Right cardiac atrium (tissue), 5 donors: ENCODE results near the gene IKBKE. TPM values are rescaled to one million over a fixed set of nuclear protein-coding genes. Genes with fewer than 3 reads are reported as not detected.

Experiments
- ATAC-seq, 2 donors: fragments of 200-7000 bp; cut with Tn5 transposase; one replicate each; pipeline versions ENCODE4 v1.8.0 to v1.9.1; 2020; ENCODE audit warnings: moderate library complexity in 2 of 2, mild to moderate bottlenecking in 1 of 2
- DNase-seq, 3 donors: peaks; one replicate each; pipeline ENCODE4 v3.0.0-alpha.2; 2020
- H3K27ac ChIP-seq: one replicate; pipeline ENCODE4 v1.5.1; 2013; ENCODE audit warnings: mild to moderate bottlenecking, low read length, control low read depth, moderate library complexity
- H3K27me3 ChIP-seq: one replicate; pipeline ENCODE4 v1.6.1; 2013; ENCODE audit not compliant: control insufficient read depth, insufficient read depth
- H3K4me1 ChIP-seq: one replicate; pipeline ENCODE4 v1.6.1; 2013; ENCODE audit warnings: low read length; ENCODE audit not compliant: control insufficient read depth, insufficient read depth
- H3K4me3 ChIP-seq: one replicate; pipeline ENCODE4 v1.5.1; 2013; ENCODE audit warnings: low read length, control low read depth
- H3K9me3 ChIP-seq: one replicate; pipeline ENCODE4 v1.6.1; 2013; ENCODE audit warnings: low read length; ENCODE audit not compliant: control insufficient read depth
- WGBS: extraction: QIAGEN DNeasy Blood & Tissue Kit; methylation state at CpG from one replicate; pipeline ENCODE4 v1.1.7; 2013; 5-methylcytosine and 5-hydroxymethylcytosine counted together
- intact Hi-C, 4 donors: fragments of 100-400 bp; cut with DNase I; formaldehyde crosslinking; loops; one replicate each; pipeline versions ENCODE4 v1.11.0 to v1.14.0; 2022 to 2023
- long read RNA-seq, 4 donors: library from polyadenylated mRNA; unstranded; transcript quantifications; one replicate each; pipeline ENCODE4 v2.0.0, GENCODE V29; 2020 to 2021
- polyA plus RNA-seq: library from polyadenylated mRNA; stranded (reverse); fragments of 200-250 nt; gene quantifications from one replicate; pipeline ENCODE4 v1.2.3, GENCODE V29; 2013
- total RNA-seq, 4 donors: library from RNA; stranded (reverse); fragmentation: NEBNext Ultra II Directional; extraction: Animal tissue kit (Norgen Biotek cat#: 25700); gene quantifications; one replicate each; pipeline ENCODE4 v1.2.1, GENCODE V29; 2021
- donor health status: healthy with polysubstance abuse.
- donor health status: DM: no; HTN: yes; CAD: no.
- donor health status: DM: no; HTN: no; CAD: no.
- donor health status: DM: no; HTN: yes; CAD: no; lungs with severe emphysema.
- donor health status: DM: yes; HTN: yes; CAD: no.

Gene IKBKE
- 1 to 10 TPM; 1.1 to 2.0 (median 1.5) TPM for total RNA-seq
- polyA plus RNA-seq = 0.54 TPM
- long read RNA-seq, donor 1, partial matches to known transcripts = 0 of 2 reads
- long read RNA-seq, donor 1, other reads (novel, unspliced or antisense) = 0 of 2 reads
- long read RNA-seq, donor 2, partial matches to known transcripts = 1 of 3 reads
- long read RNA-seq, donor 2, other reads (novel, unspliced or antisense) = 0 of 3 reads
- long read RNA-seq, donor 3, partial matches to known transcripts = 1 of 7 reads
- long read RNA-seq, donor 3, other reads (novel, unspliced or antisense) = 2 of 7 reads
- long read RNA-seq, donor 4, partial matches to known transcripts = 0 of 4 reads
- long read RNA-seq, donor 4, other reads (novel, unspliced or antisense) = 0 of 4 reads

DNA sequence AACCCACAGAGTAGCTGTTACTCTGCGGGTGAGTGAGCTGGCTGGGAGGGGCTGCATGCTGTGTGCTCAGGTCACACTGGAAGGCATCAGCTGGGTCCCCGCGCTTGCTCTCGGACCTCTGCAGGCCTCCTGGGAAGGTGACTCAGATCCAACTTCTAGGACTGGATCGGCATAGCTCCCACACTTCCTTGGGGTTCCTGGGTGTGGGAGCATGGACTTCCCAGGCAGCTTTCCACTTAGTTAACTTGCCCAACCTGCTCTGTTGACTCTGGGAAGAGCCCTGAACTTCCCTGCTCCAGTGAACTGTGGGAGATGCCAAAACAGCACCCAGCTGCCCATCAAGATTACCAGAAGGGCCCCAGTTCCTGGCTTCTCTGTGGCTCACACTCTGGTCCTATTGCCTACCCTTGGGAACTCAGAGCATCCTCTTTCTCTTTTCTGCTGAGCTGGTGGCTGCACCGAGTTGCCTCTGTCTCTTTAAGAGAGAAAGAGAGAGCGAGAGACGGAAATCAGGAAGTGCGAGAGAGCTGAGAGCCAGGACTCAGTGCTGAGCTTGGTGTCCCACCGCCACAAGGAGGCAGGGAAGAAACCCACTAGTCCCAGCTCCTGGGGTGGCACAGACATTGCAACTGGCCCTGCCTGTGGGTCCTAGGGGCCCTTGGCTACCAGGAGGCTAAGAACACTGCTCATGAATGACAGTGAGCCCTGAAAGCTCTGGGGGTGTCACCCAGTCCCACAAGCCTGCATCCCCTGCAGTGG is at the start of gene IKBKE:
Gene IKBKE (plus strand): TSS at position 544 of the 759 bp plus-strand sequence. CDS start 2,752 bp downstream, outside the sequence.
- intact Hi-C loops = loop anchor here in 1 of 4 donors (10.0 kb wide), 1 partner anchor 435 kb away; no protein-coding TSS in a partner anchor
- whole genome bisulfite sequencing = 13% methylated on average over 10 of the region's 10 CpGs
- peak within 1 kb of the TSS; percentile 48 for H3K4me3 ChIP-seq
- no peaks in the 10 kb centered on the region for H3K9me3 ChIP-seq
- peak; percentile 54 to 79 (median 75) for DNase-seq
- peak; percentile 64 to 74 for ATAC-seq
- H3K4me1 ChIP-seq = peaks cover 7% of the 10 kb centered on the region
- no peaks in the 10 kb centered on the region for H3K27me3 ChIP-seq
- H3K27ac ChIP-seq = no peak within 1 kb of the TSS

DNA sequence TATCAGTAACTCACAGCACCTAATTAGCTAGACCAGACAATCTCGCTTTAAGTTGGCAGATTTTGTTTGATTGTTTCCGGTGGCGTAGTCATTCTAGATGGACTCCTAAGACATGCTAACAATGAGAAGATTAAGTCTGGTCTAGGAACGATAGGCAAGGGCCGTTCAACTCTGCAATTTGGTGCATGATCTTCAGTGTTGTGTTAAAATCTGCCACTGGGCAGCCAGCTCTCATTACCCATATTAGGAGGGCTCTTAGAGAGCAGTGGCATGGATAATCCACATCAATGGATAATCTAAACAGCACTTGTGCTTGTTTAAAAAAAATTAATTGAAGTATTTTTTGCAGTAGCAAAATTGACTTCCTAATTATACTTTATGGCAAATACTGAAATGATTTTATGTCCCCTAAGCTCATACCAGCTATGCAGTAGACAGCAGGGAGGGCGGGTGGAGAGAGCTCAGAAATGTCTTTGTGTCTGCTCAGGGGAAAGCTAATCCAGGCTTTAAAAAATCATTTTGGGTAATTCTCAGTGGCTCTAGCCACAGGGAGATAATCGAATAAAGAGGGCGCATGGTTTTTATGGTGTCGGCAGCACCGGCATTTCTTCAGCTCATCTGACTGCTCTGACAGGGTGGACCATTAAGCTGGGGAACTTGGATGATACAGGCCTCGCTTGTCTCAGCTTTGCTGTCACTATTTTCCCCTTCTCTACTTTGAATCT is 48.5 kb upstream of the IKBKE start:
- intact Hi-C loops = no loop called here
- H3K27ac ChIP-seq = no peak overlapping the region
- H3K9me3 ChIP-seq = no peaks in the 10 kb centered on the region
- DNase-seq (no peak), ATAC-seq (no peak)
- H3K4me1 ChIP-seq = peaks cover 3% of the 10 kb centered on the region
- WGBS = 92% methylated on average over 11 of the region's 11 CpGs
- no peaks in the 10 kb centered on the region for H3K27me3 ChIP-seq
- H3K4me3 ChIP-seq = no peak overlapping the region

DNA sequence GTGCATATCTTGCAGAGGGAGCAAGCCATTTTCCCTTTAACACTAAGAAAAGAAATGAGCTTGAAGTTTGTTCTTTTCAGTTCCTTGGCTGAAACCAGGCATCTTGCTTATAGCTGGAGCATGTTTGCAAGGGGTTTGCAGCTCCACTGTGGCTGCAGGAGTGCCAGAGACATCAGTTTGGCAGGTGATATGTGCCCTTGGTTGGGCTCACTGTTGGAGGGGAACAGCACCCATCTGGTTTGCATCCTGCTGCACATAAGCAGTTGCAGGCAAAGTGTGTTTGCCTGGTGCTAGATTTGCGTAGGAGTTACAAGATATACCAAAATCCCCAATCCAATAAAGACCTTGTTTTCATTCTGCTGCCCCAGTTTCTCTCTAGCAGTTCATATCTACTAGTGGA is 47.8 kb upstream of the IKBKE start:
- intact Hi-C loops = no loop called here
- Histone ChIP-seq H3K27me3 (no peaks in the 10 kb centered on the region), H3K4me3 (no peak overlapping the region), H3K27ac (no peak overlapping the region), H3K9me3 (no peaks in the 10 kb centered on the region), H3K4me1 (peaks cover 2% of the 10 kb centered on the region)
- WGBS = 98% methylated on average over 1 of the region's 1 CpG
- DNase-seq (no peak), ATAC-seq (no peak)

DNA sequence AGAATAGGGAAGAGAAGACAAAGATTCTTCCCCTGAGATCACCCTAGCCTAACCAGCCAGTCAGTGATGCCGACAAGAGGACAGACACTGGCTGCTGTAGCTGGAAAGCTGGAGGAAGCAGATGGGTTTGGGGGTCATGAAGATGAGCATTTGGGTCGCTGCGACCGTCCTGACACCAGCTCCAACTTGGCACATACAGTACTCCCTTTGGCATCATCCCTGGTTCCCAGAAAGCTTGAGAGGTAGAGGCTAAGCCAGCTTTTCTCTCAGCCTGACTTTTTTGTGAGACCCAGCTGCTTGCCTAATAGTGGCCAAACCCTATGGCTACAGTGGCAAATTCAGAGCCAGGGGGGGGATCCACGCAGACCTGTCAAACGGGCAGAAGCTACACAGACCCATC is 43.0 kb upstream of the IKBKE start:
- intact Hi-C loops = no loop called here
- DNase-seq = no peak
- H3K27me3 ChIP-seq = no peaks in the 10 kb centered on the region
- peaks cover 2% of the 10 kb centered on the region for H3K4me1 ChIP-seq
- H3K4me3 ChIP-seq = no peak overlapping the region
- H3K9me3 ChIP-seq = no peaks in the 10 kb centered on the region
- H3K27ac ChIP-seq = no peak overlapping the region
- WGBS = 96% methylated on average over 6 of the region's 6 CpGs
- no peak for ATAC-seq

DNA sequence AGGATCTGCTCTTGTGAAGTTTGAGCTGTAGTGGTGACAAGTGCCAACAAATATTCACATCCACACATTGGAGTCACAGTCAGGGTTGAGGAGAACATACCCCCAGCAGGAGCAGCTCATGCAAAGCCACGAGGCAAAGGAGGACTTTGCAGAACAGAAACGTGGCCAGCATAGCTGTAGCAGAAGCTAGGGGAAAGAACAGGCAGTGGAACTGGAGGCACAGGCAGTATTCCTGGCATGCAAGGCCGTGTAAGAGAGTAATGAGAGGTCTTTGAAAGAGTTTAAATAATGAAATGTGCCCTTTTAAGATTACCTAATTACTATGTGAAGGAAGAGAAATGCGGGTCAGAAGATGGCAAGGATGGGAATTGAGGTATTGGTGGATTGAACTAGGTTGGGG is 40.9 kb upstream of the IKBKE start:
- H3K4me3 ChIP-seq = no peak overlapping the region
- intact Hi-C loops = no loop called here
- H3K27ac ChIP-seq = no peak overlapping the region
- peaks cover 2% of the 10 kb centered on the region for H3K4me1 ChIP-seq
- DNase-seq (no peak), ATAC-seq (no peak)
- no peaks in the 10 kb centered on the region for H3K27me3 ChIP-seq
- no peaks in the 10 kb centered on the region for H3K9me3 ChIP-seq
- 75% methylated on average over 4 of the region's 4 CpGs for WGBS

DNA sequence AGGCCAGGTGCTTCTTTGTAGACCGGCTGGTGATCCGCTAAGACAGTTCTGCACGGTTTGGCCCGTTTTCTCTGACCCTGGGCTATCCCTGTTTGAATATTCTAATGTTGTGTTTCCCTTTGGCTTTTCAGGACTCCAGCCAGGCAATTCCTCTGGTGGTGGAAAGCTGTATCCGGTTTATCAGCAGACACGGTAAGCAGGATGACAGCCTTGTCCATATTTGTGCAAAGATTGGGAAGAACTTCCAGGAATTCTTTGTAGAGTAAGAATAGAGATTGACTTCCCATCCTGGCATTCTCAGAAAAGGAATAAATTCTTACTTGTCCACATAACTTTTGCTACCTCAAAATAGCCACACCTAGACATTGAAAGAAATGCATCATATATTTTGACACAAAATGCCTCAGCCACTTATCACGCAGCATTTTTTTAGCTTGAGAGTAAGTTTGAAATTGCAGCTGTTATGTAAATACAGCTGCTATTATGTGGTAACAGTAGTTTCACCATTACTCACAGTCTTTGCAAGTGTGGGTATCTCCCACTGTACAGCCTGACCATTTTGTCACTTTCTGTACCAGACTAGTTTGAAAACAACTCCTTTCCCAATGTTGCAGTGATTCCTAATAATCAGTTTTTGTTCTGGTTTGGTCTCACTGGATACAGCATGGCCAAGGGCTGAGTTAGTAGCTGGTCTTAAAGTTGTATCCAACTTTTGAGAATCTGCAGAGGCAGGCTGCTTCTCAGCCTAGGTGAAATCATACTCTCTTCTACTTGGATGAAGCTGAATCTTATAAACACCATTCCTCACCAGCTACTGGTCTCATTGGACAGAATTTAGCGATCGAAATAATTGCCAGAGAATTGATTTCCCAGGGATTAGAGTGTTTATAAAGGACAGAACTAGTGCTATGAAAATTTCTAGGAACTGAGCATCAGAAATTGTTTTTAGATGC is 40.0 kb upstream of the IKBKE start:
- DNase-seq (no peak), ATAC-seq (peak; percentile 51 to 88)
- intact Hi-C loops = no loop called here
- no peaks in the 10 kb centered on the region for H3K27me3 ChIP-seq
- WGBS = 45% methylated on average over 9 of the region's 9 CpGs
- peak overlapping the region; percentile 25 for H3K27ac ChIP-seq
- no peaks in the 10 kb centered on the region for H3K9me3 ChIP-seq
- no peak overlapping the region for H3K4me3 ChIP-seq
- H3K4me1 ChIP-seq = peaks cover 2% of the 10 kb centered on the region

DNA sequence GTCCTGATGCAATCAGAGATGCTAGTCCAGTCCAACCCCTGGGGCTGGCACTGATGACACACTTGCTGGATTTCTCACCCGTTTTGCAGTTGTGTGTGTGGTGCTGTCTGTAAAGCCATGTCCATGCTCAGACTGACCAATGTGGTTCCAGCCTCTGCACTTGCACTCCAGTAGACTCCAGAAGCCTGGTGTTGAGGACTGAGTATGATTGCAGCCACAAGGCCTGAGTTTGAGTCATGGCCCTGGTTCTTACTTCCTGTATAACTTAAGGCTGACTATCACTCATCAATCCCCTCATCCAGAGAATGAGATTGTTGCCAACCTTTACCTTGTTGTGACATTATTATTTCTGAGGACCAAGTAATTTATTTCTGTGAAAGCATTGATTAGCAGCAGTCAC is 34.8 kb upstream of the IKBKE start:
- no peak overlapping the region for H3K27ac ChIP-seq
- no peaks in the 10 kb centered on the region for H3K4me1 ChIP-seq
- intact Hi-C loops = no loop called here
- 93% methylated on average over 1 of the region's 1 CpG for WGBS
- no peaks in the 10 kb centered on the region for H3K9me3 ChIP-seq
- H3K27me3 ChIP-seq = no peaks in the 10 kb centered on the region
- H3K4me3 ChIP-seq = no peak overlapping the region
- no peak for ATAC-seq
- no peak for DNase-seq

DNA sequence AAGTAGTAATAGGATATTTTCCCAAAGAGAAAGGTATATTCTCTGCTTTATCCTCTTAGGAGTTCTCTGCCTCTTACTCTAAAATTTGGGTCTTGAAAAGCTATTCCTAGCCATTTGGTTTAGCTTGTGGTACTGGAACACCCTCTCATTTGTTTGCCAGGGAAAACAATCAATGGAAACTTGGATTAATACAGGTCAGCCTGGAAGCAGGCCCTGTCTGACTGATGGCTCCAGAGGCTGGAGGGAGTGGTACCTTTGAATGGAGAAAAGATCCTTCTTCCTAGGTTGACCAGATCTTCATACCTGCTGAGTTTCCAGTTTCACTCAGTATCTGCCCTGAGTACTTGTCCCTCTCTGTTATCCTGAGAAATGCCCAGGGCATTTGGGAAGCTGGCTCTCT is 31.7 kb upstream of the IKBKE start:
- Histone ChIP-seq H3K4me3 (no peak overlapping the region), H3K27ac (no peak overlapping the region), H3K27me3 (no peaks in the 10 kb centered on the region), H3K9me3 (no peaks in the 10 kb centered on the region), H3K4me1 (no peaks in the 10 kb centered on the region)
- ATAC-seq (no peak), DNase-seq (no peak)
- intact Hi-C loops = no loop called here

DNA sequence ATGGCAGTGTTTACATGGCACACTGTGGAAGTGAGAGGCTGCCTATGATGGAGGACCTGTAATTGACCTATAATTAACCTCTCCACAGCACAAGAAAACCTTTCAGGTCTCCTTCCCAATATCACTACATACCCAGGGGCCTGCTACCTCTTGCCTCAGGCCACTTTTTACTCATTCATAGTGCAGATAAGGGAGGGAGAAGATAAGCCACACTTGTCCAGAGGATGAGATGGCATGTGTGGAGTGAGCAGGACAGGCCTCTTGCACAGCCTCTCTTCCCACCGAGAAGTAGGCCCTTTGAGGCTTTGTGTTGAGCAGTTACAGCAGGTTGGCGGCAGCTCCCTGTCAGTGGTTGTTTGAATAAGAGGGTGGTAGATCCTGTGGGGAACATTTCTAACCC is 31.1 kb upstream of the IKBKE start:
- H3K27me3 ChIP-seq = no peaks in the 10 kb centered on the region
- no peak overlapping the region for H3K27ac ChIP-seq
- intact Hi-C loops = no loop called here
- ATAC-seq = no peak
- no peak overlapping the region for H3K4me3 ChIP-seq
- DNase-seq = no peak
- H3K4me1 ChIP-seq = no peaks in the 10 kb centered on the region
- no peaks in the 10 kb centered on the region for H3K9me3 ChIP-seq
- WGBS = 69% methylated on average over 2 of the region's 2 CpGs

DNA sequence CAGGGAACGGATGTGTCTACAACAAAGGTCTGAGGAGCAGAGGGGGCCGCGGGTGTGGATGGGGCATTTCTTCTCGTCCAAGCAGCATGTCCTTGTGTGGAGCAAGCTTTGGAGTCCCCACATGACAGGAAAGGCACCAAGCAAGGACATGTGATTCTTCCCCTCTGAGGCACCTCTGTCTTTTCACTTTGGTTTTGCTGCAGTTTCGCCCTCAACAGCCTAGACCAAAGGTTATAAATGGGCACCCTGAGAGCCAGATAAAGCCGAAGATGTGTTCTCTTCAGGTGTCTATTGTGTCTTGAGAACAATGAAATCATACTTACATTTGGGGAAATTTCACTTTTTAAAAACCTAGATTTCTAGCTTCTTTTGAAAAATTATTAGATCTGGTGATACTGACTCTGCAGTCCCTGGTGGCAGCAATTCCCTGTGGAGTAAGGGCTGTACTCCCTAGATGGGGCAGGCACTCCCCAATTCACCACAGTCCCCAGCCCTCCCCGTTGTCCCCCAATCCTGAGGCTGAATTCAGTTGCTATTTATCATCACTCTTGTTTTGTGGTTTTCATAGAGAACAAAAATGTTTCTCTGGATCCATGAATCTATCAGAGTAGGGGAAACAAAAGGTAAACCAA is 28.8 kb upstream of the IKBKE start:
- no peaks in the 10 kb centered on the region for H3K9me3 ChIP-seq
- H3K27ac ChIP-seq = no peak overlapping the region
- H3K4me1 ChIP-seq = peaks cover 8% of the 10 kb centered on the region
- DNase-seq = no peak
- ATAC-seq = no peak
- H3K4me3 ChIP-seq = no peak overlapping the region
- 96% methylated on average over 7 of the region's 7 CpGs for WGBS
- H3K27me3 ChIP-seq = no peaks in the 10 kb centered on the region
- intact Hi-C loops = no loop called here
